HEK293 (cell line): Measurements from ENCODE around the gene KBTBD4.

Experiments used
- IKZF3 ChIP-seq: fragments of 450-650 bp; IDR thresholded peaks from 2 replicates; pipeline ENCODE4 v1.5.0; 2018; ENCODE audit warnings: missing biosample characterization, mild to moderate bottlenecking, missing genetic modification characterization, moderate library complexity
- KLF16 ChIP-seq: fragments of 450-650 bp; formaldehyde crosslinking; IDR thresholded peaks from 2 replicates; pipeline ENCODE4 v1.5.1; 2017; ENCODE audit warnings: missing biosample characterization, missing genetic modification characterization
- KLF9 ChIP-seq: fragments of 450-650 bp; formaldehyde crosslinking; IDR thresholded peaks from 2 replicates; pipeline ENCODE4 v1.5.1; 2016; ENCODE audit warnings: missing biosample characterization, missing genetic modification characterization, low read depth
- WT1 ChIP-seq: fragments of 450-650 bp; formaldehyde crosslinking; IDR thresholded peaks from 2 replicates; pipeline ENCODE4 v1.5.1; 2016; ENCODE audit warnings: missing biosample characterization, missing genetic modification characterization
- ZBTB20 ChIP-seq: fragments of 450-650 bp; formaldehyde crosslinking; IDR thresholded peaks from 2 replicates; pipeline ENCODE4 v1.5.1; 2016; ENCODE audit warnings: missing biosample characterization, missing genetic modification characterization
- ZBTB44 ChIP-seq: fragments of 450-650 bp; IDR thresholded peaks from 2 replicates; pipeline ENCODE4 v1.5.1; 2018; ENCODE audit warnings: missing biosample characterization, mild to moderate bottlenecking, missing genetic modification characterization
- ZFHX2 ChIP-seq: fragments of 450-650 bp; formaldehyde crosslinking; conservative IDR thresholded peaks from 2 replicates; pipeline ENCODE4 v1.5.1; 2016; ENCODE audit warnings: missing biosample characterization, missing genetic modification characterization
- ZNF114 ChIP-seq: fragments of 450-650 bp; formaldehyde crosslinking; IDR thresholded peaks from 2 replicates; pipeline ENCODE4 v1.5.0; 2017; ENCODE audit warnings: missing biosample characterization, missing genetic modification characterization
- ZNF16 ChIP-seq: fragments of 450-650 bp; formaldehyde crosslinking; IDR thresholded peaks from 2 replicates; pipeline ENCODE4 v1.5.1; 2016; ENCODE audit warnings: low read depth, missing biosample characterization, missing genetic modification characterization
- ZNF202 ChIP-seq: fragments of 450-650 bp; formaldehyde crosslinking; IDR thresholded peaks from 2 replicates; pipeline ENCODE4 v1.5.1; 2016; ENCODE audit warnings: missing biosample characterization, missing genetic modification characterization, borderline replicate concordance
- ZNF221 ChIP-seq: fragments of 450-650 bp; formaldehyde crosslinking; IDR thresholded peaks from 2 replicates; pipeline ENCODE4 v1.5.1; 2017; ENCODE audit warnings: missing biosample characterization, missing genetic modification characterization, borderline replicate concordance
- ZNF223 ChIP-seq: fragments of 450-650 bp; formaldehyde crosslinking; IDR thresholded peaks from 2 replicates; pipeline ENCODE4 v1.5.1; 2016; ENCODE audit warnings: missing biosample characterization, missing genetic modification characterization
- ZNF335 ChIP-seq: fragments of 450-650 bp; formaldehyde crosslinking; conservative IDR thresholded peaks from 2 replicates; pipeline ENCODE4 v1.5.1; 2016; ENCODE audit warnings: missing biosample characterization, missing genetic modification characterization
- ZNF362 ChIP-seq: fragments of 450-650 bp; formaldehyde crosslinking; IDR thresholded peaks from 2 replicates; pipeline ENCODE4 v1.5.1; 2016; ENCODE audit warnings: missing biosample characterization, missing genetic modification characterization
- ZNF366 ChIP-seq: fragments of 450-650 bp; formaldehyde crosslinking; conservative IDR thresholded peaks from 2 replicates; pipeline ENCODE4 v1.5.1; 2016; ENCODE audit warnings: missing biosample characterization, missing genetic modification characterization
- ZNF398 ChIP-seq: fragments of 450-650 bp; formaldehyde crosslinking; IDR thresholded peaks from 2 replicates; pipeline ENCODE4 v1.5.1; 2017; ENCODE audit warnings: missing biosample characterization, missing genetic modification characterization
- ZNF423 ChIP-seq: fragments of 450-650 bp; formaldehyde crosslinking; IDR thresholded peaks from 2 replicates; pipeline ENCODE4 v1.5.1; 2016; ENCODE audit warnings: missing biosample characterization, missing genetic modification characterization
- ZNF561 ChIP-seq: fragments of 450-650 bp; IDR thresholded peaks from 2 replicates; pipeline ENCODE4 v1.5.1; 2018; ENCODE audit warnings: missing biosample characterization, missing genetic modification characterization, borderline replicate concordance
- ZNF623 ChIP-seq: fragments of 450-650 bp; formaldehyde crosslinking; IDR thresholded peaks from 2 replicates; pipeline ENCODE4 v1.5.1; 2016; ENCODE audit warnings: missing biosample characterization, missing genetic modification characterization
- ZNF624 ChIP-seq: fragments of 450-650 bp; formaldehyde crosslinking; IDR thresholded peaks from 2 replicates; pipeline ENCODE4 v1.5.1; 2017; ENCODE audit warnings: missing biosample characterization, missing genetic modification characterization
- ZNF660 ChIP-seq: fragments of 450-650 bp; IDR thresholded peaks from 2 replicates; pipeline ENCODE4 v1.5.1; 2018; ENCODE audit warnings: missing biosample characterization, mild to moderate bottlenecking, missing genetic modification characterization
- ZNF76 ChIP-seq: fragments of 450-650 bp; formaldehyde crosslinking; IDR thresholded peaks from 2 replicates; pipeline ENCODE4; 2016; ENCODE audit warnings: low read depth, missing biosample characterization, missing genetic modification characterization, borderline replicate concordance
- ZNF776 ChIP-seq: fragments of 450-650 bp; formaldehyde crosslinking; IDR thresholded peaks from 2 replicates; pipeline ENCODE4 v1.5.0; 2017; ENCODE audit warnings: missing biosample characterization, missing genetic modification characterization, borderline replicate concordance
- ZNF785 ChIP-seq: fragments of 450-650 bp; formaldehyde crosslinking; IDR thresholded peaks from 2 replicates; pipeline ENCODE4 v1.5.1; 2016; ENCODE audit warnings: missing biosample characterization, missing genetic modification characterization
- ZNF830 ChIP-seq: fragments of 450-650 bp; IDR thresholded peaks from 2 replicates; pipeline ENCODE4 v1.5.0; 2018; ENCODE audit warnings: missing biosample characterization, missing genetic modification characterization, low read depth, mild to moderate bottlenecking, moderate library complexity
- TF ChIP-seq, protein P1 (sequence below): fragments of 450-650 bp; formaldehyde crosslinking; IDR thresholded peaks from 2 replicates; pipeline ENCODE4 v1.5.1; 2016; ENCODE audit warnings: missing biosample characterization, missing genetic modification characterization
- TF ChIP-seq, protein P2 (sequence below): fragments of 450-650 bp; formaldehyde crosslinking; IDR thresholded peaks from 2 replicates; pipeline ENCODE4 v1.5.1; 2017; ENCODE audit warnings: missing biosample characterization, missing genetic modification characterization
- TF ChIP-seq, protein P3 (sequence below): sonication (generic); formaldehyde crosslinking; IDR thresholded peaks from 2 replicates; pipeline ENCODE4 v1.8.1; 2022; ENCODE audit warnings: mild to moderate bottlenecking, moderate library complexity, missing genetic modification reagents
- TF ChIP-seq, protein P4 (sequence below): fragments of 450-650 bp; formaldehyde crosslinking; IDR thresholded peaks from 2 replicates; pipeline ENCODE4 v1.5.1; 2016; ENCODE audit warnings: missing biosample characterization, missing genetic modification characterization

Gene KBTBD4

DNA sequence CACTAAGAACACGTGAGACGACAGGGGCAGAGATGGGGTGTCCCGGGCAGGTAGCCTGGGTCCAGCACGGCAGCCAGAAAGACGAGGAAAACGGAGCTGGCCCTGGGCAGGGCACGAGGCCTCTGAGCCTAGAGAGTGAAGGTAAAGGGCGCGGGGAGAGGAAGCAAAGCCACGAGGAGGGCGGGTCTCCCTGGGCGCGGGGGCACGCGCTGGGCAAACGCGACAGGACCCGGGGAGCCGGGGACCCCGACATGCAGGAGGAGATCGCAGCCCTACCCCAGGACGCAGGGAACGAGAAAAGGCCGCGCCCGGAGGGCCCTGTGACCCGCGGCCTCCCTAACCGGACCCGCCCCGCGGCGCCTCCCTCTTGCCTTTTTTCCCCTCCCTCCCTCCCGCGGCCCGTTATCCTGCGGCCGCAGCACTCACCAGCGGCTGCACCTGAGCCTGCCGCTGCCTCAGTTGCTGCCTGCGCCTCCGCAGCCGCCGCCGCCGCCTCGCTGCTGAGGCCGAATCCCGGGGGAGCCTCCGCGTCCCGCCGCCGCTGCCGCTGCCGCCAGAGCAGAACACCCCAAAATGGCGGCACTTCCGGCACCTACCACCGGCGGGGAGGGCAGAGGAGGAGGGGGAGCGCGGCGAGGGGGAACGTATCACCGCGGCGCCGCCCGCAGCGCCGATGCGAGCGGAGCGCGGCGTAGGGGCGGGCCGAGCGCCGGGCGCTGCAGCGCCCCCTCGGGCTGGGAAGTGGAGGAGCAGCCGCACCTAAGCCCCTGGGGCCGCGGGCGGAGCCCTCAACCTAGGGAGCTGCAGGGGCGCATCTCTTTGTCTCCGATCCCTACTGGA is 26.0 kb downstream of the KBTBD4 start, which contains the start of gene CELF1 (continued):
- peak; percentile 68 for TF ChIP-seq ZNF398 (tag by site-specific recombination)
- TF ChIP-seq ZNF830 (tag by site-specific recombination): no peak
- no peak for TF ChIP-seq ZNF114 (tag by site-specific recombination)
- peak; percentile 48; the same call in 1 of the 2 replicates for TF ChIP-seq KLF9 (tag by site-specific recombination)
- TF ChIP-seq, protein P1, sequence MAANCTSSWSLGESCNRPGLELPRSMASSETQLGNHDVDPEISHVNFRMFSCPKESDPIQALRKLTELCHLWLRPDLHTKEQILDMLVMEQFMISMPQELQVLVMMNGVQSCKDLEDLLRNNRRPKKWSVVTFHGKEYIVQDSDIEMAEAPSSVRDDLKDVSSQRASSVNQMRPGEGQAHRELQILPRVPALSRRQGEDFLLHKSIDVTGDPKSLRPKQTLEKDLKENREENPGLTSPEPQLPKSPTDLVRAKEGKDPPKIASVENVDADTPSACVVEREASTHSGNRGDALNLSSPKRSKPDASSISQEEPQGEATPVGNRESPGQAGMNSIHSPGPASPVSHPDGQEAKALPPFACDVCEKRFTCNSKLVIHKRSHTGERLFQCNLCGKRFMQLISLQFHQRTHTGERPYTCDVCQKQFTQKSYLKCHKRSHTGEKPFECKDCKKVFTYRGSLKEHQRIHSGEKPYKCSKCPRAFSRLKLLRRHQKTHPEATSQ (tag by site-specific recombination): no peak
- no peak for TF ChIP-seq ZNF223 (tag by site-specific recombination)
- TF ChIP-seq ZFHX2 (tag by site-specific recombination): no peak
- no peak for TF ChIP-seq ZNF785 (tag by site-specific recombination)
- TF ChIP-seq ZNF366 (tag by site-specific recombination): no peak
- TF ChIP-seq ZNF624: no peak
- TF ChIP-seq IKZF3 (tag by site-specific recombination): peak; percentile 24; the same call in 1 of the 2 replicates
- TF ChIP-seq ZNF76 (tag by site-specific recombination): 0 out of 2 replicates have a peak, but pooled peaks have one; percentile 23
- TF ChIP-seq ZNF362 (tag by site-specific recombination): no peak
- peak; percentile 67; the same call in 1 of the 2 replicates for TF ChIP-seq ZNF335 (tag by site-specific recombination)
- no peak for TF ChIP-seq ZNF423 (tag by site-specific recombination)
- TF ChIP-seq ZNF623 (tag by site-specific recombination): no peak
- TF ChIP-seq ZNF561: peak; percentile 70; the same call in 1 of the 2 replicates
- no peak for TF ChIP-seq ZNF202 (tag by site-specific recombination)
- TF ChIP-seq, protein P2, sequence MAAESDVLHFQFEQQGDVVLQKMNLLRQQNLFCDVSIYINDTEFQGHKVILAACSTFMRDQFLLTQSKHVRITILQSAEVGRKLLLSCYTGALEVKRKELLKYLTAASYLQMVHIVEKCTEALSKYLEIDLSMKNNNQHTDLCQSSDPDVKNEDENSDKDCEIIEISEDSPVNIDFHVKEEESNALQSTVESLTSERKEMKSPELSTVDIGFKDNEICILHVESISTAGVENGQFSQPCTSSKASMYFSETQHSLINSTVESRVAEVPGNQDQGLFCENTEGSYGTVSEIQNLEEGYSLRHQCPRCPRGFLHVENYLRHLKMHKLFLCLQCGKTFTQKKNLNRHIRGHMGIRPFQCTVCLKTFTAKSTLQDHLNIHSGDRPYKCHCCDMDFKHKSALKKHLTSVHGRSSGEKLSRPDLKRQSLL (tag by site-specific recombination): no peak
- no peak for TF ChIP-seq WT1 (tag by site-specific recombination)
- TF ChIP-seq ZNF221 (tag by site-specific recombination): no peak
- TF ChIP-seq, protein P3, sequence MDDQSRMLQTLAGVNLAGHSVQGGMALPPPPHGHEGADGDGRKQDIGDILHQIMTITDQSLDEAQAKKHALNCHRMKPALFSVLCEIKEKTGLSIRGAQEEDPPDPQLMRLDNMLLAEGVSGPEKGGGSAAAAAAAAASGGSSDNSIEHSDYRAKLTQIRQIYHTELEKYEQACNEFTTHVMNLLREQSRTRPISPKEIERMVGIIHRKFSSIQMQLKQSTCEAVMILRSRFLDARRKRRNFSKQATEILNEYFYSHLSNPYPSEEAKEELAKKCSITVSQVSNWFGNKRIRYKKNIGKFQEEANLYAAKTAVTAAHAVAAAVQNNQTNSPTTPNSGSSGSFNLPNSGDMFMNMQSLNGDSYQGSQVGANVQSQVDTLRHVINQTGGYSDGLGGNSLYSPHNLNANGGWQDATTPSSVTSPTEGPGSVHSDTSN (CRISPR knock-in tag): peak; percentile 74; the same call in 1 of the 2 replicates
- peak; percentile 83 for TF ChIP-seq ZNF660 (tag by site-specific recombination)
- no peak for TF ChIP-seq ZNF16 (tag by site-specific recombination)
- TF ChIP-seq KLF16: peak; percentile 46; the same call in 1 of the 2 replicates
- peak; percentile 29; the same call in 1 of the 2 replicates for TF ChIP-seq ZBTB44 (tag by site-specific recombination)
- TF ChIP-seq, protein P4, sequence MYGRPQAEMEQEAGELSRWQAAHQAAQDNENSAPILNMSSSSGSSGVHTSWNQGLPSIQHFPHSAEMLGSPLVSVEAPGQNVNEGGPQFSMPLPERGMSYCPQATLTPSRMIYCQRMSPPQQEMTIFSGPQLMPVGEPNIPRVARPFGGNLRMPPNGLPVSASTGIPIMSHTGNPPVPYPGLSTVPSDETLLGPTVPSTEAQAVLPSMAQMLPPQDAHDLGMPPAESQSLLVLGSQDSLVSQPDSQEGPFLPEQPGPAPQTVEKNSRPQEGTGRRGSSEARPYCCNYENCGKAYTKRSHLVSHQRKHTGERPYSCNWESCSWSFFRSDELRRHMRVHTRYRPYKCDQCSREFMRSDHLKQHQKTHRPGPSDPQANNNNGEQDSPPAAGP (tag by site-specific recombination): peak; percentile 64; the same call in 1 of the 2 replicates
- no peak for TF ChIP-seq ZNF776 (tag by site-specific recombination)
- peak; percentile 41; the same call in 1 of the 2 replicates for TF ChIP-seq ZBTB20 (tag by site-specific recombination)
